HepG2 (cell line): ENCODE data around the gene CAMK1. TPM values are rescaled to one million over a fixed set of nuclear protein-coding genes. Genes with fewer than 3 reads are reported as not detected.
A peak's percentile ranks its signal among the peaks of the same experiment; 100 is the strongest.

Experiments
- ARNT ChIP-seq: fragments of 450-650 bp; IDR thresholded peaks from 2 replicates; pipeline ENCODE4 v1.6.1; 2017
- CEBPG ChIP-seq: IDR thresholded peaks from 2 replicates; pipeline ENCODE4 v1.6.1; 2016
- CHCHD3 ChIP-seq: sonication (generic); formaldehyde crosslinking; IDR thresholded peaks from 2 replicates; pipeline ENCODE4 v1.8.0; 2022; ENCODE audit warnings: mild to moderate bottlenecking, missing genetic modification reagents, moderate library complexity
- GZF1 ChIP-seq: sonication (generic); formaldehyde crosslinking; IDR thresholded peaks from 2 replicates; pipeline ENCODE4 v1.5.1; 2020; ENCODE audit warnings: mild to moderate bottlenecking, missing genetic modification reagents
- HNRNPH1 ChIP-seq: fragments of 200-400 bp; formaldehyde crosslinking; optimal IDR thresholded peaks from 2 replicates; pipeline ENCODE3; 2017; ENCODE audit warnings: mild to moderate bottlenecking, low read depth, low read length
- IRX3 ChIP-seq: sonication (generic); formaldehyde crosslinking; IDR thresholded peaks from 2 replicates; pipeline ENCODE4 v1.8.1; 2023; ENCODE audit warnings: mild to moderate bottlenecking, low read depth, missing genetic modification reagents, borderline replicate concordance
- ONECUT2 ChIP-seq: sonication (generic); formaldehyde crosslinking; IDR thresholded peaks from 2 replicates; pipeline ENCODE4 v1.4.0; 2020; ENCODE audit warnings: missing genetic modification reagents
- POLR2G ChIP-seq: fragments of 200-400 bp; formaldehyde crosslinking; IDR thresholded peaks from 2 replicates; pipeline ENCODE4 v1.6.1; 2018; ENCODE audit warnings: mild to moderate bottlenecking, low read depth, low read length, moderate library complexity
- RBM39 ChIP-seq: fragments of 200-400 bp; formaldehyde crosslinking; IDR thresholded peaks from one replicate; pipeline ENCODE4 v1.6.1; 2018; ENCODE audit warnings: antibody characterized with exemption, mild to moderate bottlenecking, low read depth, low read length; ENCODE audit not compliant: poor library complexity, severe bottlenecking
- RFX1 ChIP-seq: fragments of 450-650 bp; IDR thresholded peaks from 2 replicates; pipeline ENCODE4 v1.6.1; 2017
- RXRB ChIP-seq: IDR thresholded peaks from 2 replicates; pipeline ENCODE4 v1.6.1; 2016; ENCODE audit warnings: borderline replicate concordance, missing genetic modification reagents, missing compliant biosample characterization
- SALL1 ChIP-seq: sonication (generic); formaldehyde crosslinking; IDR thresholded peaks from 2 replicates; pipeline ENCODE4 v1.8.0; 2022; ENCODE audit warnings: mild to moderate bottlenecking, missing genetic modification reagents
- SMAD9 ChIP-seq: sonication (generic); formaldehyde crosslinking; IDR thresholded peaks from 2 replicates; pipeline ENCODE4 v1.5.1; 2020; ENCODE audit warnings: mild to moderate bottlenecking, missing genetic modification reagents
- TBL1XR1 ChIP-seq: fragments of 150-350 bp; IDR thresholded peaks from 2 replicates; pipeline ENCODE4 v1.6.1; 2014; ENCODE audit warnings: borderline replicate concordance, low read length; ENCODE audit not compliant: partially characterized antibody
- ZFP1 ChIP-seq: IDR thresholded peaks from 2 replicates; pipeline ENCODE4 v1.6.1; 2016
- ZFY ChIP-seq: sonication (generic); formaldehyde crosslinking; IDR thresholded peaks from 2 replicates; pipeline ENCODE4 v1.4.0; 2020; ENCODE audit warnings: missing genetic modification reagents
- ZMYM4 ChIP-seq: sonication (generic); formaldehyde crosslinking; IDR thresholded peaks from 2 replicates; pipeline ENCODE4 v1.8.1; 2023; ENCODE audit warnings: mild to moderate bottlenecking, missing genetic modification reagents
- ZNF124 ChIP-seq: sonication (generic); formaldehyde crosslinking; IDR thresholded peaks from 2 replicates; pipeline ENCODE4 v1.4.0; 2020; ENCODE audit warnings: missing genetic modification reagents
- ZNF143 ChIP-seq: sonication (generic); formaldehyde crosslinking; IDR thresholded peaks from 2 replicates; pipeline ENCODE4 v1.4.0; 2020; ENCODE audit warnings: missing genetic modification reagents
- ZNF160 ChIP-seq: sonication (generic); formaldehyde crosslinking; IDR thresholded peaks from 2 replicates; pipeline ENCODE4 v1.8.0; 2022; ENCODE audit warnings: mild to moderate bottlenecking, inconsistent platforms, missing genetic modification reagents
- ZNF232 ChIP-seq: sonication (generic); formaldehyde crosslinking; IDR thresholded peaks from 2 replicates; pipeline ENCODE4 v1.4.0; 2020; ENCODE audit warnings: missing genetic modification reagents, borderline replicate concordance
- ZNF430 ChIP-seq: sonication (generic); formaldehyde crosslinking; IDR thresholded peaks from 2 replicates; pipeline ENCODE4 v1.9.0; 2021; ENCODE audit warnings: mild to moderate bottlenecking, missing genetic modification reagents
- ZNF451 ChIP-seq: sonication (generic); formaldehyde crosslinking; IDR thresholded peaks from 2 replicates; pipeline ENCODE4 v1.5.0; 2020; ENCODE audit warnings: mild to moderate bottlenecking, missing genetic modification reagents
- ZNF629 ChIP-seq: sonication (generic); formaldehyde crosslinking; conservative IDR thresholded peaks from 2 replicates; pipeline ENCODE4 v1.5.0; 2020; ENCODE audit warnings: missing genetic modification reagents
- ZNF713 ChIP-seq: sonication (generic); formaldehyde crosslinking; IDR thresholded peaks from 2 replicates; pipeline ENCODE4 v1.4.0; 2020; ENCODE audit warnings: mild to moderate bottlenecking, missing genetic modification reagents
- polyA plus RNA-seq, 8 experiments: library from polyadenylated mRNA; depleted of rRNA in 3 of 8; stranded (reverse) in 7 of 8; unstranded in 1 of 8; fragments of >200 nt; fragmentation: Illumina TruSeq in 4 of 8; extraction: Trizol in 4 of 8; gene quantifications; 2 replicates each; pipeline versions ENCODE4 v1.2.1 to v1.2.3, GENCODE V29; 2011 to 2016; ENCODE audit warnings: low read depth in 4 of 8, missing spikeins in 1 of 8, mixed read lengths in 1 of 8; ENCODE audit not compliant: insufficient read depth in 1 of 8
- total RNA-seq, 5 experiments: library from RNA; depleted of rRNA; stranded (reverse); fragments of >200 nt; fragmentation: Illumina TruSeq; extraction: Trizol; gene quantifications; 2 replicates each; pipeline ENCODE4 v1.2.3, GENCODE V29; 2016; ENCODE audit warnings: low read depth in 1 of 5
- TF ChIP-seq, protein P1 (sequence below): sonication (generic); formaldehyde crosslinking; IDR thresholded peaks from 2 replicates; pipeline ENCODE4 v1.4.0; 2020; ENCODE audit warnings: mild to moderate bottlenecking, missing genetic modification reagents, borderline replicate concordance
- TF ChIP-seq, protein P2 (sequence below): IDR thresholded peaks from 2 replicates; pipeline ENCODE4 v1.6.1; 2016
- TF ChIP-seq, protein P3 (sequence below): sonication (generic); formaldehyde crosslinking; IDR thresholded peaks from 2 replicates; pipeline ENCODE4 v1.5.0; 2020; ENCODE audit warnings: missing genetic modification reagents, mild to moderate bottlenecking, borderline replicate concordance

Gene CAMK1
- total and polyA plus RNA-seq, 2 of the 13 experiments (the other 11 are each of a cell fraction or from before 2014, with no cell fraction given): 26.4 to 53.3 TPM

DNA sequence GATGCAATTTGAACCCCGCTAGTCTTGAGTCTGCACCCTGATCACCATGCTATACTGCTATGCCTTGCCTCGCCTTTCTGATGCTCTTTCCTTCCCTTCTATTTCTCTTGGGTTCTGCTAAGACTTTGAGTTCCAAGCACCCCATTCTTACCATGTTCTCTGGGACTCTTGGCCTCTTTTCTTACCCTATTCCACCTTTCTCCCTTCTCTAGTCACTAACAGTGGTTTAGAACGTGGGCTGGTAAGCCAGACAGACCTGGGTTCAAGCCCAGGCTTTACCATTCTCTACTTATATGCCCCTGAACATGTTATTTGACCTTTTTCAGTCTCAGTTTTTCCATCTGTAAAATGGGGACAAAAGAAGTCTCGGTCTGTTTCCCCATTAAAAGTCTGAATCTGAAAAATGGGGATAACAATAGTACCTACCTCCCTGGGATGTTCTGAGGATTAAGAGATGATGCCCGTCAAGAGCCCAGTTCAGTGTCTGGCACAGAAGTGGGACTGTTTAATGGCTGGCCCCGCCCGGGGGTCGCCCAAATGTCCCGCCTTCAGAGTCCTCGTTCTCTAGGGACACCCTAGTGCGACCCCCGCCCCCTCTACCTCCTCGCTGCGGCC lies 22.1 kb upstream of the CAMK1 start (continued):
- TF ChIP-seq SALL1 (CRISPR knock-in tag) (0 out of 2 replicates have a peak, but pooled peaks have one; percentile 13), ONECUT2 (CRISPR knock-in tag) (0 out of 2 replicates have a peak, but pooled peaks have one; percentile 22), ZNF713 (CRISPR knock-in tag) (no peak), ZNF629 (CRISPR knock-in tag) (peak; percentile 92), CEBPG (CRISPR knock-in tag) (peak; percentile 8; the same call in 1 of the 2 replicates), ZNF451 (CRISPR knock-in tag) (no peak), RBM39 (no peak), SMAD9 (no peak), ZFP1 (CRISPR knock-in tag) (no peak), TBL1XR1 (no peak), GZF1 (CRISPR knock-in tag) (no peak), ZNF124 (CRISPR knock-in tag) (no peak), CHCHD3 (no peak), ZNF232 (CRISPR knock-in tag) (0 out of 2 replicates have a peak, but pooled peaks have one; percentile 29), IRX3 (peak; percentile 2; the same call in 1 of the 2 replicates), ZNF430 (CRISPR knock-in tag) (peak; percentile 55; the same call in 1 of the 2 replicates), ZNF143 (CRISPR knock-in tag) (no peak), ZNF160 (peak; percentile 67; the same call in 1 of the 2 replicates), ARNT (no peak), ZMYM4 (CRISPR knock-in tag) (no peak), RXRB (CRISPR knock-in tag) (no peak), RFX1 (no peak), POLR2G (peak; percentile 79), HNRNPH1 (no peak), ZFY (CRISPR knock-in tag) (peak; percentile 47; the same call in 1 of the 2 replicates)
- TF ChIP-seq, protein P1, sequence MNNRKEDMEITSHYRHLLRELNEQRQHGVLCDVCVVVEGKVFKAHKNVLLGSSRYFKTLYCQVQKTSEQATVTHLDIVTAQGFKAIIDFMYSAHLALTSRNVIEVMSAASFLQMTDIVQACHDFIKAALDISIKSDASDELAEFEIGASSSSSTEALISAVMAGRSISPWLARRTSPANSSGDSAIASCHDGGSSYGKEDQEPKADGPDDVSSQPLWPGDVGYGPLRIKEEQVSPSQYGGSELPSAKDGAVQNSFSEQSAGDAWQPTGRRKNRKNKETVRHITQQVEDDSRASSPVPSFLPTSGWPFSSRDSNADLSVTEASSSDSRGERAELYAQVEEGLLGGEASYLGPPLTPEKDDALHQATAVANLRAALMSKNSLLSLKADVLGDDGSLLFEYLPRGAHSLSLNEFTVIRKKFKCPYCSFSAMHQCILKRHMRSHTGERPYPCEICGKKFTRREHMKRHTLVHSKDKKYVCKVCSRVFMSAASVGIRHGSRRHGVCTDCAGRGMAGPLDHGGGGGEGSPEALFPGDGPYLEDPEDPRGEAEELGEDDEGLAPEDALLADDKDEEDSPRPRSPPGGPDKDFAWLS (CRISPR knock-in tag): no peak
- TF ChIP-seq, protein P2, sequence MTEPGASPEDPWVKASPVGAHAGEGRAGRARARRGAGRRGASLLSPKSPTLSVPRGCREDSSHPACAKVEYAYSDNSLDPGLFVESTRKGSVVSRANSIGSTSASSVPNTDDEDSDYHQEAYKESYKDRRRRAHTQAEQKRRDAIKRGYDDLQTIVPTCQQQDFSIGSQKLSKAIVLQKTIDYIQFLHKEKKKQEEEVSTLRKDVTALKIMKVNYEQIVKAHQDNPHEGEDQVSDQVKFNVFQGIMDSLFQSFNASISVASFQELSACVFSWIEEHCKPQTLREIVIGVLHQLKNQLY: 0 out of 2 replicates have a peak, but pooled peaks have one; percentile 19
- TF ChIP-seq, protein P3, sequence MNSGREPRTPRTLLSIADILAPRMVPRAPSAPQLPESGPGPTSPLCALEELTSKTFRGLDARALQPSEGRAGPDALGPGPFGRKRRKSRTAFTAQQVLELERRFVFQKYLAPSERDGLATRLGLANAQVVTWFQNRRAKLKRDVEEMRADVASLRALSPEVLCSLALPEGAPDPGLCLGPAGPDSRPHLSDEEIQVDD (CRISPR knock-in tag): no peak
